HG02973 (cell line): ENCODE data around the gene JMJD7.

Experiments used
- ATAC-seq: cut with Tn5 transposase; IDR thresholded peaks from one replicate; pipeline ENCODE4 v1.9.1; 2021; ENCODE audit warnings: moderate library complexity; ENCODE audit not compliant: unreplicated experiment

Gene JMJD7

GRCh38 chr15:41881086-41881485 is 53.2 kb downstream of the JMJD7 start:
- no peak for ATAC-seq

- no peak for ATAC-seq
These were observed 53.6 kb downstream of the JMJD7 start for GRCh38 chr15:41881550-41881919.

- no peak for ATAC-seq
These were observed 54.2 kb downstream of the JMJD7 start for GRCh38 chr15:41881920-41882688.

- no peak for ATAC-seq
These were observed 55.0 kb downstream of the JMJD7 start for GRCh38 chr15:41882689-41883483.

GRCh38 chr15:41883484-41883825 is 55.6 kb downstream of the JMJD7 start:
- no peak for ATAC-seq

- no peak for ATAC-seq
These were observed 56.6 kb downstream of the JMJD7 start for GRCh38 chr15:41884458-41884857.

- ATAC-seq: no peak
These were observed 57.4 kb downstream of the JMJD7 start for GRCh38 chr15:41885321-41885720.

- ATAC-seq: no peak
These were observed 57.9 kb downstream of the JMJD7 start for GRCh38 chr15:41885841-41886240.

GRCh38 chr15:41886741-41887140 is 58.8 kb downstream of the JMJD7 start:
- no peak for ATAC-seq

- ATAC-seq: no peak
These were observed 59.3 kb downstream of the JMJD7 start for GRCh38 chr15:41887161-41887560.
